GM19239 (cell line): ENCODE results near the gene CYFIP2.

Experiments used
- DNase-seq: peaks from one replicate; pipeline ENCODE4 v3.0.0; 2011; ENCODE audit warnings: low spot score; ENCODE audit not compliant: insufficient read length
- FAIRE-seq: peaks from 2 replicates; lab custom pipeline; 2011; peaks lifted over from hg19 to GRCh38; lab: Jason Lieb, UNC

Gene CYFIP2

DNA sequence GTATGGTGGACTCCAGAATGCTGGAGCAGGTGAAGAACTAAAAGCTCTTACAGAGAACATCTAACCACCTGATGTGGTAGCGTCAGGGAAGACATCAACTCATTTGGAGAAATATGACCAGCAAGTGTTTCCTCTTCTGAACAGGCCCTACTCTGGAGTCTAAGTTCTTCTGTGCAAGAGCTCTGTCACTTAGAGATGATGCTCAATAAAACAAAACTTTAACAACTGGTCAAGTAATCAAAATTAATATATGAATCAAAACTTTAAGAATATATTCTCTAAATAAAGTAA, 85.8 kb downstream of the CYFIP2 start:
- FAIRE-seq (no peak), DNase-seq (no peak)

- DNase-seq (no peak), FAIRE-seq (no peak)
Measured at GRCh38 chr5:157352756-157353340, 86.9 kb downstream of the CYFIP2 start.

- FAIRE-seq (no peak), DNase-seq (no peak)
Measured at GRCh38 chr5:157354800-157355199, 88.9 kb downstream of the CYFIP2 start.

GRCh38 chr5:157356576-157356975, 90.7 kb downstream of the CYFIP2 start:
- DNase-seq (no peak), FAIRE-seq (no peak)

DNA sequence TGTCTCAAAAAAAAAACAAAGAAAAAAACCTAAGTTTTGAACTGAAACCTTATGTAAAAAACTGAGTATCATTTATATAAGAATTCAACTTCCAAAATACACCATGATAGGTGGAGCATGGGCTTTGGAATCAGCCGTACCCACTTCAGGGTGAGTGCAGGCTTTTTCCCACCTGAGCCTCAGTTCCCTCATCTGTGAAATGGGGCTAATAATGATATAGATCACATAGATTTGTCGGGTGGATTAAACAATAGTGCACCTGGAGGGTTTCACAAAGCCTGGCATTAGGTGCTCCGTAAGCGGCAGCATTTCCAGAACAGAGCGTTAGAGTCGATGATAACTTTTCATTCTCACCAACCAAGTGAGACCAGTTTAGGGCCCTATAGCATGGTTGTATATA, 91.9 kb downstream of the CYFIP2 start:
- DNase-seq (no peak), FAIRE-seq (no peak)

- no peak for FAIRE-seq
- no peak for DNase-seq
Measured at GRCh38 chr5:157358871-157359270, 92.9 kb downstream of the CYFIP2 start.

DNA sequence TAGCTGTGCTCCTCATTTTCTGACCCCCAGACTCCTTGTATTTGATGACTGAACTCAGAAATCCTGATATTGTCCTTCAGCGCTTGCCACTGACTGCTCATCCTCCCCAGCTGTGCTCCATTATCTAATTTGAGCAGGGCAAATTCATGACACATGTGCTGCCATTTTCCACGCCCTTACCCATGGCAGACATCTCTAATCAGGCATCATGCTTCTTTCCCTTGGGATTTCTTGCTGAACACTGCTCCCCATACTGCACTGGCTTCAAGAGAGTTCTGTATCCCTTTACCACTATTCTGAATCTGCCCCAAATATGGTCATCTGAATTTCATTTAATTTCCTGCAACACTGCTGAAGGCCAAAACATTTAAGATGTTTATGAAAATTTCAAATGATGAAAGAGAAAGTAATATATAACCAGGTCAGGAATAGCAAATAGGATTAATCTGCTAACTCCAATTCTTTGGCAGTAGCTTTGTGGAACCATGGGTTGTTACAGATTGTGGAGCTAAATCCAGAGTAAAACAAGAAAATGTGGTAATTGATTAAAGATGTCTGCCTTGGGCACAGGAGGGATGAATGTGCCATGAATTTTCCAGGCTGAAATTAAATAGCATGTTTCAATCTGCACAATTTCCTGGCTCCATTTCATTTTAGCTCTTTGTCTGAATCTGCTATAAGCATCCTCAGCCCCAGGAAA, 93.6 kb downstream of the CYFIP2 start:
- DNase-seq (no peak), FAIRE-seq (no peak)

DNA sequence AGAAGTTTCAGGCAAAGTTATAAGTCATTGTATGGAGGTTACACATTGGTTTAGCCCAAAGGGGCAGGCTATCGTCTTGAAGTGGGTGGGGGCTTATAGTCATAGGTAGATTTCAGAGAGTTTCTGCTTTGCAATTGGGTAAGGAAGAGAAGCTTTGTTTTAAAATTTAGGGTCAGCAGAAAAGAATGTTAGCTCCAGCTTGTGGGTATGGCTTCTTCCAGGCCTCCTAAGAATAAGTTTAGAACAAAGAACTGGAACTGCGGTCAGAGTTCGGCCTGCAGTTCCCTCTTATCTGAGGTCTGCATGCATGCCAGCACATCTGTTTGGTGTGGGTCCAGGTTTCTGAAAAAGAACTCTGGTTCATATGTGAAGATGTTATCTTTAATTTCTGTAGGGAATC, 96.1 kb downstream of the CYFIP2 start:
- FAIRE-seq (no peak), DNase-seq (no peak)

- FAIRE-seq (no peak), DNase-seq (no peak)
Measured at GRCh38 chr5:157362502-157362901, 96.6 kb downstream of the CYFIP2 start.

GRCh38 chr5:157362982-157363381, 97.1 kb downstream of the CYFIP2 start:
- no peak for FAIRE-seq
- DNase-seq = no peak

- DNase-seq (no peak), FAIRE-seq (no peak)
Measured at GRCh38 chr5:157365732-157366131, 99.8 kb downstream of the CYFIP2 start.

DNA sequence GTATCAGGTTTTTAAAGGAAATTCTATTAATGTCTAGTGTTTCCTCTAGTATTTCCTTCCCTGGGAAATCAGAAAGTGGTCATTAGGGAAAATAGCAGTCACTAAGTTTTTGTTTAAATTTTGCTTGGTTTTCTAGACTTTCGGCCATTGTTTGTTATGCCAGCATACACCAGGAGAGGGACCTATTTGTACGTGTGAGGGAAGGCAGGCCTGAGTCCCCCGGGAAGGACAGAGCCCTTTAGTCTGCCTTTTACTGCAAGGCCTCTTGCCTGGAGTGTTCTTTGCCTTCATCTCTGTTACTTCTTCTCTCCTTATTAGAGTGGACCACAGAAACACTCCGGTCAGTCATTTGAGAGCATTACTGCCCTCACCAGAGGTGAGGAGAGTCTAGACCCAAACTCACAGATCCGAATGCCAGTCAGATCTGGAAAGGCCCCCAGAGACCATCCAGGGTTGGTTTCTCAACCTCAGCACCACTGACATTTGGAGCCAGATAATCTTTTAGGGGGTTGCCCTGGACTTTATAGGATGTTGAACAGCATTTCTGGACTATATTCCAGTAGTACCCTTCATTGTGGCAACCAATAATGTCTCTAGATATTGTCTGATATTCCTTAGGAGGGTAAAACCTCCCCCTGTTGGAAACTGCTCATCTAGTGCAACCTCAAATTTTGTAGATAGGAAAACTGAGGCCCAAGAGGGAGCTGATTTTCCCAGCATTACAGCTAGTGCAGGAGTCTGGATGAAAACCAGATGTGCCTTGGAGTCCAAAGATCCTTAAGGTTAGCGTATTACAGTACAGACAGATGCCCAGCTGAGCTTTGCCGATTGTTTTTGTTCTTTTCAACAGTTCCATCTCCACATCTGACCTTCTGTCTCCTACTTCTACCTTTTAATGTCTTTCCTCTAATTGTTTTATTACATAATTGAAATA, 101.1 kb downstream of the CYFIP2 start:
- no peak for FAIRE-seq
- DNase-seq = no peak

GRCh38 chr5:157369507-157369906, 103.6 kb downstream of the CYFIP2 start:
- no peak for DNase-seq
- no peak for FAIRE-seq

- FAIRE-seq = no peak
Measured at GRCh38 chr5:157370967-157371366, 105.0 kb downstream of the CYFIP2 start.

GRCh38 chr5:157371655-157372471, 105.9 kb downstream of the CYFIP2 start:
- no peak for FAIRE-seq
- no peak for DNase-seq

More at GRCh38 chr5:157370967-157371366, 105.0 kb downstream of the CYFIP2 start:
- DNase-seq = no peak

GRCh38 chr5:157372472-157372822, 106.5 kb downstream of the CYFIP2 start:
- FAIRE-seq (no peak), DNase-seq (no peak)

- no peak for DNase-seq
- FAIRE-seq = no peak
Measured at GRCh38 chr5:157378509-157378908, 112.6 kb downstream of the CYFIP2 start.

GRCh38 chr5:157379983-157380382, 114.1 kb downstream of the CYFIP2 start:
- no peak for FAIRE-seq
- DNase-seq = no peak

- DNase-seq (no peak), FAIRE-seq (no peak)
Measured at GRCh38 chr5:157381746-157382145, 115.8 kb downstream of the CYFIP2 start.

- DNase-seq (no peak), FAIRE-seq (no peak)
Measured at GRCh38 chr5:157382996-157383800, 117.3 kb downstream of the CYFIP2 start.
